OCI-LY7 (cell line): ENCODE results near the gene TMEM169. TPM values are rescaled to one million over a fixed set of nuclear protein-coding genes. Genes with fewer than 3 reads are reported as not detected.

Experiments used
- BruUV-seq: library from RNA; stranded (reverse); fragments of 400-500 nt; replicated peaks from 2 replicates; lab custom pipeline; 2021; lab: Mats Ljungman, UMichigan
- CTCF ChIA-PET: fragments of 300-600 bp; sonication (Branson Sonifier 250); formaldehyde crosslinking; loops from one replicate; lab custom pipeline; 2022; ENCODE audit warnings: antibody characterized with exemption; ENCODE audit not compliant: unreplicated experiment; lab: Charles Lee
- POLR2A ChIA-PET: fragments of 300-600 bp; sonication (Branson Sonifier 250); formaldehyde crosslinking; loops from one replicate; lab custom pipeline; 2022; ENCODE audit warnings: antibody characterized with exemption; lab: Charles Lee
- DNase-seq: peaks from one replicate; pipeline ENCODE4 v3.0.0-alpha.2; 2015; ENCODE audit warnings: low spot score
- H2AFZ ChIP-seq: fragments of 200-600 bp; sonication (generic), shearing (Covaris generic); 2 replicates; pipeline ENCODE4 v1.6.1; 2014; ENCODE audit warnings: mild to moderate bottlenecking, antibody characterized with exemption, low read length, moderate library complexity
- H3K27ac ChIP-seq: fragments of 200-600 bp; sonication (generic); 2 replicates; pipeline ENCODE4 v1.5.1; 2014; ENCODE audit warnings: mixed run types, low read depth, mild to moderate bottlenecking, moderate library complexity, low read length, inconsistent platforms; ENCODE audit not compliant: poor library complexity, severe bottlenecking
- H3K36me3 ChIP-seq: fragments of 200-600 bp; sonication (generic); 2 replicates; pipeline ENCODE4 v1.6.1; 2014; ENCODE audit warnings: mild to moderate bottlenecking, antibody characterized with exemption, low read length, moderate library complexity, mixed read lengths; ENCODE audit not compliant: insufficient read depth
- H3K4me1 ChIP-seq: fragments of 200-600 bp; sonication (generic); 2 replicates; pipeline ENCODE4 v1.5.1; 2014; ENCODE audit warnings: mild to moderate bottlenecking, low read length; ENCODE audit not compliant: insufficient read depth, poor library complexity, severe bottlenecking
- H3K4me2 ChIP-seq: fragments of 200-600 bp; sonication (generic); 2 replicates; pipeline ENCODE4 v1.6.1; 2014; ENCODE audit warnings: mild to moderate bottlenecking, low read length
- H3K4me3 ChIP-seq: fragments of 200-600 bp; sonication (generic); 2 replicates; pipeline ENCODE4 v1.5.1; 2014; ENCODE audit warnings: mild to moderate bottlenecking, low read depth, low read length; ENCODE audit not compliant: poor library complexity, severe bottlenecking
- H3K79me2 ChIP-seq: fragments of 200-600 bp; sonication (generic); 2 replicates; pipeline ENCODE4 v1.6.1; 2016; ENCODE audit warnings: low read depth, mild to moderate bottlenecking, low read length, moderate library complexity, mixed read lengths; ENCODE audit not compliant: insufficient read depth
- H3K9me2 ChIP-seq: fragments of 200-600 bp; sonication (generic); 2 replicates; pipeline ENCODE4 v1.6.1; 2016; ENCODE audit warnings: mild to moderate bottlenecking, low read length, mixed read lengths; ENCODE audit not compliant: insufficient read depth
- H3K9me3 ChIP-seq: fragments of 200-600 bp; sonication (generic); 2 replicates; pipeline ENCODE4 v1.6.1; 2014; ENCODE audit warnings: mild to moderate bottlenecking, mixed run types, low read length, mixed read lengths
- H4K20me1 ChIP-seq: fragments of 200-600 bp; sonication (generic); 2 replicates; pipeline ENCODE4 v1.6.1; 2014; ENCODE audit warnings: mild to moderate bottlenecking, antibody characterized with exemption, low read length, moderate library complexity, mixed read lengths; ENCODE audit not compliant: insufficient read depth
- EZH2phosphoT487 ChIP-seq: fragments of 200-600 bp; sonication (generic); IDR thresholded peaks from 2 replicates; pipeline ENCODE4 v1.6.1; 2018; ENCODE audit warnings: low read depth, borderline replicate concordance, mild to moderate bottlenecking, mixed run types, antibody characterized with exemption, low read length, moderate library complexity, mixed read lengths
- intact Hi-C: fragments of 100-400 bp; cut with micrococcal nuclease; formaldehyde crosslinking; loops from one replicate; pipeline ENCODE4 v1.10.0; 2022; ENCODE audit not compliant: unreplicated experiment
- total RNA-seq, 2 experiments: library from RNA; depleted of rRNA in 1 of 2; stranded (reverse); fragments of >200 nt in 1 of 2; shearing (Covaris generic) in 1 of 2; gene quantifications; 2 replicates each; pipeline ENCODE4 v1.2.3, GENCODE V29; 2014 to 2022
- TF ChIP-seq, protein P1 (sequence below): fragments of 200-600 bp; sonication (generic); conservative IDR thresholded peaks from 2 replicates; pipeline ENCODE4 v1.5.1; 2014; ENCODE audit warnings: mild to moderate bottlenecking, antibody characterized with exemption, low read length, moderate library complexity, mixed read lengths

TMEM169 gene
- total RNA-seq, 2 experiments from 2014 or later = 0.09 to 0.42 TPM

GRCh38 chr2:216086207-216086893 is 4.6 kb downstream of the TMEM169 start:
- POLR2A ChIA-PET = no interaction called here
- intact Hi-C loops = no loop called here
- TF ChIP-seq, protein P1, sequence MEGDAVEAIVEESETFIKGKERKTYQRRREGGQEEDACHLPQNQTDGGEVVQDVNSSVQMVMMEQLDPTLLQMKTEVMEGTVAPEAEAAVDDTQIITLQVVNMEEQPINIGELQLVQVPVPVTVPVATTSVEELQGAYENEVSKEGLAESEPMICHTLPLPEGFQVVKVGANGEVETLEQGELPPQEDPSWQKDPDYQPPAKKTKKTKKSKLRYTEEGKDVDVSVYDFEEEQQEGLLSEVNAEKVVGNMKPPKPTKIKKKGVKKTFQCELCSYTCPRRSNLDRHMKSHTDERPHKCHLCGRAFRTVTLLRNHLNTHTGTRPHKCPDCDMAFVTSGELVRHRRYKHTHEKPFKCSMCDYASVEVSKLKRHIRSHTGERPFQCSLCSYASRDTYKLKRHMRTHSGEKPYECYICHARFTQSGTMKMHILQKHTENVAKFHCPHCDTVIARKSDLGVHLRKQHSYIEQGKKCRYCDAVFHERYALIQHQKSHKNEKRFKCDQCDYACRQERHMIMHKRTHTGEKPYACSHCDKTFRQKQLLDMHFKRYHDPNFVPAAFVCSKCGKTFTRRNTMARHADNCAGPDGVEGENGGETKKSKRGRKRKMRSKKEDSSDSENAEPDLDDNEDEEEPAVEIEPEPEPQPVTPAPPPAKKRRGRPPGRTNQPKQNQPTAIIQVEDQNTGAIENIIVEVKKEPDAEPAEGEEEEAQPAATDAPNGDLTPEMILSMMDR = no peak
- TF ChIP-seq EZH2phosphoT487 = no peak
- H3K27ac ChIP-seq = no peak overlapping the region
- no peak overlapping the region for H3K4me2 ChIP-seq
- no peak overlapping the region for H3K4me3 ChIP-seq
- H3K9me3 ChIP-seq = no peaks in the 10 kb centered on the region
- H3K9me2 ChIP-seq = no peaks in the 10 kb centered on the region
- H3K36me3 ChIP-seq = no peaks in the 10 kb centered on the region
- no peaks in the 10 kb centered on the region for H4K20me1 ChIP-seq
- CTCF ChIA-PET = no interaction called here
- no peaks in the 10 kb centered on the region for H3K79me2 ChIP-seq
- no peak overlapping the region for H2AFZ ChIP-seq
- BruUV-seq = no TSS peak
- peaks cover 30% of the 10 kb centered on the region for H3K4me1 ChIP-seq
- DNase-seq = no peak

GRCh38 chr2:216090369-216090786 is 8.7 kb downstream of the TMEM169 start:
- BruUV-seq = no TSS peak
- no peaks in the 10 kb centered on the region for H3K9me3 ChIP-seq
- intact Hi-C loops = no loop called here
- no peaks in the 10 kb centered on the region for H4K20me1 ChIP-seq
- no peaks in the 10 kb centered on the region for H3K9me2 ChIP-seq
- H3K36me3 ChIP-seq = no peaks in the 10 kb centered on the region
- POLR2A ChIA-PET = interaction anchor here (0.6 kb wide), 1 partner anchor 253 kb away, joined by 4 read pairs; no protein-coding TSS in a partner anchor
- H3K27ac ChIP-seq = no peak overlapping the region
- no peak overlapping the region for H2AFZ ChIP-seq
- CTCF ChIA-PET = no interaction called here
- no peak for DNase-seq
- TF ChIP-seq EZH2phosphoT487 = no peak
- TF ChIP-seq, protein P1 = no peak
- H3K4me3 ChIP-seq = no peak overlapping the region
- H3K4me1 ChIP-seq = no peaks in the 10 kb centered on the region
- no peaks in the 10 kb centered on the region for H3K79me2 ChIP-seq
- no peak overlapping the region for H3K4me2 ChIP-seq

DNA sequence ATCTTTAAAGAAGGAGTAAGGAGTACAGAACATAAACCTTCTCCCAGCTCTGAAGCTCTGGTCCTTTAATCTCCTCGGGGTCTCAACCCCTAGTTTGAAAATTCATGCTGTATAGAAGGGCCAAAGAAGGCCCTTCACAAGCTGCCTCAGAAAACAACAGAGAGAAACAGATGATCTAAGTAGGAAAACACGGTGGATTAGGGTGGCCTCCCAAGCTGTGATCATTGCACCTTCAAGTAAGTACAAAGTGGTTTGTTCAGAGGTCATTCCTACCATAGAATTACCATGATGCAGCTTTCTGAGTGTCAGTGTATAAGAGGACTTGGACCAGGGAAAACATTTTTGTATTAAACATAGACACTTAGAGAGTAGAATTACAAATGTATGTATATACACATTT is 10.9 kb downstream of the TMEM169 start:
- H4K20me1 ChIP-seq = no peaks in the 10 kb centered on the region
- H3K36me3 ChIP-seq = no peaks in the 10 kb centered on the region
- CTCF ChIA-PET = no interaction called here
- H3K79me2 ChIP-seq = no peaks in the 10 kb centered on the region
- no peak overlapping the region for H2AFZ ChIP-seq
- H3K4me2 ChIP-seq = no peak overlapping the region
- no peak for DNase-seq
- intact Hi-C loops = no loop called here
- BruUV-seq = no TSS peak
- POLR2A ChIA-PET = interaction anchor here (1.2 to 1.7 kb wide), 3 partner anchors 10 to 22 kb away, joined by 4 to 5 read pairs (median 4); no protein-coding TSS in a partner anchor
- no peak overlapping the region for H3K27ac ChIP-seq
- no peaks in the 10 kb centered on the region for H3K9me2 ChIP-seq
- no peaks in the 10 kb centered on the region for H3K9me3 ChIP-seq
- H3K4me1 ChIP-seq = no peaks in the 10 kb centered on the region
- no peak overlapping the region for H3K4me3 ChIP-seq
- TF ChIP-seq, protein P1 = no peak
- no peak for TF ChIP-seq EZH2phosphoT487
